ENCODE data around the gene ANAPC2. TPM values are rescaled to one million over a fixed set of nuclear protein-coding genes. Genes with fewer than 3 reads are reported as not detected.

ANAPC2 gene
- total RNA-seq, 1 donor from 2014 or later: 71.7 TPM

DNA sequence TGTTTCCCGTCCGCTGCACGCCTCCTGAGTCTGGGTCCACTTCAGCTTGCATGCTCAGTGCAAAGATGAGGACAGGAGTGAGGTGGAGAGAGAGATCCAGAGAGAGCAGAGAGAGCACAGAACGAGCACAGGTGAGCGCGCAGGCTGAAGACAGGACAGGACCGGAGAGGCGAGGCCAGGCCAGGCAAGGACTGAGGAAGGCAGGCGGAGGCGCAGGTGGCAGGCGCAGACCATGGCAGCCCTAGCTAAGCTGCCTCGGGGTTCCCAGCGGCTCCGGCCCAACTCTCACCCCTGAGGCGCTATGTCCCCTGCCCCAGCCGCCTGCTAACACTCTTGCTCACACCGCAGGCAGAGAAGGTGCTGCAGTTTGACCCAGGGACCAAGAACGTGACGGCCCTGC is 39.7 kb downstream of the ANAPC2 start:
- no peak overlapping the region for H3K4me3 Mint-ChIP-seq
- H3K36me3 Mint-ChIP-seq (ENCODE audit: low read depth): no peaks in the 10 kb centered on the region
- no peak for DNase-seq (ENCODE audit: low read depth, low spot score)
- TF ChIP-seq, protein P1, sequence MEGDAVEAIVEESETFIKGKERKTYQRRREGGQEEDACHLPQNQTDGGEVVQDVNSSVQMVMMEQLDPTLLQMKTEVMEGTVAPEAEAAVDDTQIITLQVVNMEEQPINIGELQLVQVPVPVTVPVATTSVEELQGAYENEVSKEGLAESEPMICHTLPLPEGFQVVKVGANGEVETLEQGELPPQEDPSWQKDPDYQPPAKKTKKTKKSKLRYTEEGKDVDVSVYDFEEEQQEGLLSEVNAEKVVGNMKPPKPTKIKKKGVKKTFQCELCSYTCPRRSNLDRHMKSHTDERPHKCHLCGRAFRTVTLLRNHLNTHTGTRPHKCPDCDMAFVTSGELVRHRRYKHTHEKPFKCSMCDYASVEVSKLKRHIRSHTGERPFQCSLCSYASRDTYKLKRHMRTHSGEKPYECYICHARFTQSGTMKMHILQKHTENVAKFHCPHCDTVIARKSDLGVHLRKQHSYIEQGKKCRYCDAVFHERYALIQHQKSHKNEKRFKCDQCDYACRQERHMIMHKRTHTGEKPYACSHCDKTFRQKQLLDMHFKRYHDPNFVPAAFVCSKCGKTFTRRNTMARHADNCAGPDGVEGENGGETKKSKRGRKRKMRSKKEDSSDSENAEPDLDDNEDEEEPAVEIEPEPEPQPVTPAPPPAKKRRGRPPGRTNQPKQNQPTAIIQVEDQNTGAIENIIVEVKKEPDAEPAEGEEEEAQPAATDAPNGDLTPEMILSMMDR (conservative IDR thresholded peaks at IDR 0.05): no peak
- H3K4me1 Mint-ChIP-seq: no peaks in the 10 kb centered on the region
- H3K9me3 Mint-ChIP-seq: no peaks in the 10 kb centered on the region
- peaks cover 37% of the 10 kb centered on the region for H3K27me3 Mint-ChIP-seq (ENCODE audit: low read depth)
- no peak overlapping the region for H3K27ac Mint-ChIP-seq (ENCODE audit: unreplicated experiment)

DNA sequence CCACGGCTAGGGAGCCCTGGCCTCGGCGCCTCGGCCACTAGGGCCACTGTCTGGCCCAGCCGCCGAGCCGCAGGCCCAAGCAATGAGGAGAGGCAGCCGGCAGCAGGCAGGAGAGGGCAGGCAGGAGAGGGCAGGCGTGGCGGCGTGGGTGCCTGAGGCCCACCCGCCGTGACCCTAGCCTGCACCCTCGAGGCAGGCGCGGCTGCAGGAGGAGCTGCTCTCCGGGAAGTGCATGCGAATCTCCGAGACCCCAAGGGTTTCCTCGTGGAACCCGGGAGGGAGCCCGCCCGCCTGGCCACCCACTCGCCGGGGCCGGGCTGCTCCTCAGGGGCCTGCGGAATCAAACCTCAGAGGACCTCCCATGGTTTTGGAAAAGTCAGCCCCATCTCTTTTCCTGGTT is 40.1 kb downstream of the ANAPC2 start:
- TF ChIP-seq, protein P1 (conservative IDR thresholded peaks at IDR 0.05): no peak
- no peak overlapping the region for H3K27ac Mint-ChIP-seq (ENCODE audit: unreplicated experiment)
- H3K27me3 Mint-ChIP-seq (ENCODE audit: low read depth): peaks cover 41% of the 10 kb centered on the region
- H3K4me3 Mint-ChIP-seq: no peak overlapping the region
- no peaks in the 10 kb centered on the region for H3K4me1 Mint-ChIP-seq
- no peak for DNase-seq (ENCODE audit: low read depth, low spot score)
- H3K36me3 Mint-ChIP-seq (ENCODE audit: low read depth): no peaks in the 10 kb centered on the region
- H3K9me3 Mint-ChIP-seq: no peaks in the 10 kb centered on the region

DNA sequence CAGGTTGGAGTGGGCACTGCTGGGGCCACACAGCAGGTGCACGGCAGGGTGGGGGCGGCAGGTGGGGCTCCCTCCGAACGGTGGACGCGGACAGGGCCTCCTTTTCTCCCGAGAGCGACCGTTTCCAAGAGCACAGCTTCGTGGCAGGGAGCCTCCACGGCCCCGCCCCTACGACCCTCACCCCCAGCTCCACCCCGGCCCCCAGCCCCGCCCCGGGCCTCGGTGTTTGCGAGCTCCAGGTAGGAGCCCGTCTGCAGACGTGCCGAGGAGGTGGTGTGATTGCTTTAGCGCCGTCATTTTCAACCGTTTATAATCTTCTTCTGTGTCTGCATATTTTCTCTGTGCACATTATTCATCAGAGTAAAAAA is 40.6 kb downstream of the ANAPC2 start:
- no peaks in the 10 kb centered on the region for H3K9me3 Mint-ChIP-seq
- TF ChIP-seq, protein P1 (conservative IDR thresholded peaks at IDR 0.05): no peak
- H3K36me3 Mint-ChIP-seq (ENCODE audit: low read depth): no peaks in the 10 kb centered on the region
- no peak overlapping the region for H3K4me3 Mint-ChIP-seq
- no peaks in the 10 kb centered on the region for H3K4me1 Mint-ChIP-seq
- peaks cover 45% of the 10 kb centered on the region for H3K27me3 Mint-ChIP-seq (ENCODE audit: low read depth)
- no peak for DNase-seq (ENCODE audit: low read depth, low spot score)
- no peak overlapping the region for H3K27ac Mint-ChIP-seq (ENCODE audit: unreplicated experiment)

DNA sequence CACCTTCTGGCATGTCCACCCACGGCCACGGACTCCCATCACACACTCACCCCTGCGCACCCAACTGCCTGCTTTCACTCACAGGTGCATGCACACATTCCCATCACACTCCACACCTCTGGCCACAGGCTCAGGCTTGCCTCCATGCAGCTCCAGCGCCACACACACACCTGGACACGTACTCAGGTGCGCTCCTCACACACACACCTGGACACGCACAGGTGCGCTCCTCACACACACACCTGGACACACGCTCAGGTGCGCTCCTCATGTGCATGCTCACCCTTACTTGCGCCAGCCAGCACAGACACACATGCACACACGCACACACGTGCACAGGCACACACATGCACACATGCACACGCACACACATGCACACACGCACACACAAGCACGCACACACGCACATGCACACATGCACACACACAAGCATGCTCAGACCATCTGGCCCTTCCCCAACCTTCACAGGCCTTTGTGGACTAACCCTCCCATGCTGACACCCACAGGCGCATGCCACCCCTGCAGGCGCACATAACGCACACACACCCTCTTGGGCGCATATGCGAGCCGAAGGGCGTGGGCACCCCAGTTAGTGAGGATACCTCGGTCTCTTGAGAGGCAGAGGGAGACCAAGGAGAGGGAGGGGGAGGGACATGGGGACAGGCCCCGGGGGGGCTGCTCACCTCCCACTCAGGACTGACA is 41.1 kb downstream of the ANAPC2 start:
- H3K9me3 Mint-ChIP-seq: no peaks in the 10 kb centered on the region
- no peak for DNase-seq (ENCODE audit: low read depth, low spot score)
- no peak overlapping the region for H3K4me3 Mint-ChIP-seq
- peaks cover 51% of the 10 kb centered on the region for H3K27me3 Mint-ChIP-seq (ENCODE audit: low read depth)
- H3K27ac Mint-ChIP-seq (ENCODE audit: unreplicated experiment): no peak overlapping the region
- TF ChIP-seq, protein P1 (conservative IDR thresholded peaks at IDR 0.05): no peak
- no peaks in the 10 kb centered on the region for H3K4me1 Mint-ChIP-seq
- H3K36me3 Mint-ChIP-seq (ENCODE audit: low read depth): no peaks in the 10 kb centered on the region

- no peak overlapping the region for H3K4me3 Mint-ChIP-seq
- no peaks in the 10 kb centered on the region for H3K4me1 Mint-ChIP-seq
- no peak overlapping the region for H3K27ac Mint-ChIP-seq (ENCODE audit: unreplicated experiment)
- H3K9me3 Mint-ChIP-seq: no peaks in the 10 kb centered on the region
- no peaks in the 10 kb centered on the region for H3K36me3 Mint-ChIP-seq (ENCODE audit: low read depth)
- TF ChIP-seq, protein P1 (conservative IDR thresholded peaks at IDR 0.05): no peak
- DNase-seq (ENCODE audit: low read depth, low spot score): no peak
- peaks cover 55% of the 10 kb centered on the region for H3K27me3 Mint-ChIP-seq (ENCODE audit: low read depth)
Observed at GRCh38 chr9:137146527-137146918, 41.8 kb downstream of the ANAPC2 start.

Measured in neural crest cell (in vitro differentiated cells).